GM19043 (cell line): ENCODE results near the gene FUT6.

Experiments
- ATAC-seq: cut with Tn5 transposase; IDR thresholded peaks from one replicate; pipeline ENCODE4 v1.9.1; 2021; ENCODE audit warnings: low read depth; ENCODE audit not compliant: unreplicated experiment

Gene FUT6

DNA sequence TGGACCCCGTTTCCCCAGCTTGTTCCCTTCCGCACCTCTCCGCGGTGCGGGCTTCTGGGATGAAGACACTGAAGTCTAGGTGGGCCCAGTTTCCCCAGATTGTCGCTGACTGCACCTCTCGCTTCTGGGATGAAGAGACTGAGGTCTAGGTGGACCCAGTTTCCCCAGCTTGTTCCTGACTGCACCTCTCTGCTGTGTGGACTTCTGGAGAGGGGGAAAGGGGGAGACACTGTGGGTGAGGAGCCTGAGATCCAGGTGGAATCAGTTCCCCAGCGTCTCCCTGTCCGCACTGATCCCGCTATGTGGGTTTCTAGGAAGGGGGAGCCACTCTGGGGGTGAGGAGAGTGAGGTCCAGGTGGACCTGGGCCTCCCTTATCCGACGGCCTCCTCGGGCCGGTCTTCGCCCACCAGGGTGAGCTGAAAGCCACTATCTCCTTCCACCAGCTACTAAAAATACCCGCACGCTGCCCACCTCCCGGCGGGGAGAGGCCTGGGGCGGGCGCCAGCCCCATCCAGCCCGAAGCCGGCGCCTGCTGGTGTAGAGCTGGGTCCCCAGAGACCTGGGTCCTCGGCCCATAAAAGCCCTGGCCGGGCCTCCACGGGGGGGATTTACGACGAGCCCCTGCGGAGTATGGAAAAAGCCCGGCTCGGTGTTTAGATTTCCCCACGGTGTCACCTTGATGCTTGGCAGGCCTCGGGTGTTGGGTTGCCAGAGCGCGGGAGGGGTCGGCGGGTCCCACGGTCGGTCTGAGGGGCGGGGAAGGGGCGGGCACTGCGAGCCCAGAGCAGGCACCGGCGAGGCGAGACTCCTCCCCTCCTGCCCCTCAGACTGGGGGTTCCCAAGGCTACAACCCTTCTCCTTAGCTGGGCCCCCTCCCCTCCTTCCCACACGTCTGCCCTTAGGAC is 10.6 kb downstream of the FUT6 start:
- ATAC-seq = no peak

- ATAC-seq = no peak
Observed at GRCh38 chr19:5827891-5828660, 11.4 kb downstream of the FUT6 start.

- ATAC-seq = no peak
Observed at GRCh38 chr19:5827342-5827890, 12.1 kb downstream of the FUT6 start.

- ATAC-seq = no peak
Observed at GRCh38 chr19:5826531-5827341, 12.8 kb downstream of the FUT6 start.

GRCh38 chr19:5825178-5825577 is 14.3 kb downstream of the FUT6 start:
- no peak for ATAC-seq

DNA sequence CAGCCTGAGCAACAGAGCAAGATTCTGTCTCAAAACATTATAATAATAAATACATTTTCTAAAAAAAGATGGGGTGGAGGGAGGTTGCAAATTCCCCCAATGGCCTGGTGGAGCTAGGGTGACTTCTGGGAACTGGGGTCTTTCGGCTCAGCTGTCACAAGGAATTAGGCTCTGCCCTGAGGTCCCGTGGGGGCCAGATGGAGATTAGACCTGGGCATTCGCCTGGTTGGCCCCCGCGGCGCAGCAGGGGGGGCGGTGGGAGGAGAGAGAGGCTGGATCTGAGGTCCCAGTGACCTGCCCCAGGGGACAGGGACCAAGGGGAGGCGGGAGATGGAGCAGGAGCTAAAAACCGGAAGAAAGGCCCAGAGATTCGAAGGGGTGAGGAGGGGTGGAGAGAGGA is 14.8 kb downstream of the FUT6 start:
- ATAC-seq = no peak

- no peak for ATAC-seq
Observed at GRCh38 chr19:5823579-5824281, 15.8 kb downstream of the FUT6 start.

DNA sequence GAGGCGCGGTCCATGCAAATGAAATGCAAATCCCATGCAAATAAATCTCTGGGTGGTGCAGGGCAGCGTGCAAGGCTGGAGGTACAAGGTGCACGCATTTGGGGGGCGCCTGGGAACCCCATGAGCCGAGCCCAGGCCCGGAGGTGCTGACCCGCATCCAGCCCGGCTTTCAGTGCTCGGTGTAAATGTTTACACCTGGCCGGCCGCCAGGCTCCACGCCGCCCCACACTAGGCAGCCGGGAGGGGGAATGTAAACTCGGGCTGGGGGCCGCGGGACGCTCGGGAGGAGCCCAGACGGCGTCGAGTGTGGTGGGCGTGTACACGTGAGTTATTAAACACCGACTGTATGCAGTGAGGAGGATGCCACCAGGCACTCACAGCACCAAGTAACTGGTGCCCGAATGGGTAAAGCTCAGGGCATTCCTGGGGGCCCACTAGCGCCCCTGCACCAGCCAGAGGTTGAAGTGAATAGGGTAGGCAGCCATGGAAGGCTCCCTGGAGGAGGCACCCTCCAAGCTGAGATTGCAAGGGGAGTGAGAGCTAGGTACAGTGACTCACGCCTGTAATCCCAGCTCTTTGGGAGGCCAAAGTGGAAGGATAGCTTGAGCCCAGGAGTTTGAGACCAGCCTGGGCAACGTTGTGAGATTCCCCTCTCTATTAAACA is 17.2 kb downstream of the FUT6 start:
- ATAC-seq = no peak

GRCh38 chr19:5821521-5822180 is 17.9 kb downstream of the FUT6 start:
- ATAC-seq = no peak

GRCh38 chr19:5820785-5821184 is 18.7 kb downstream of the FUT6 start:
- ATAC-seq = no peak

- no peak for ATAC-seq
Observed at GRCh38 chr19:5818594-5818993, 20.9 kb downstream of the FUT6 start.

DNA sequence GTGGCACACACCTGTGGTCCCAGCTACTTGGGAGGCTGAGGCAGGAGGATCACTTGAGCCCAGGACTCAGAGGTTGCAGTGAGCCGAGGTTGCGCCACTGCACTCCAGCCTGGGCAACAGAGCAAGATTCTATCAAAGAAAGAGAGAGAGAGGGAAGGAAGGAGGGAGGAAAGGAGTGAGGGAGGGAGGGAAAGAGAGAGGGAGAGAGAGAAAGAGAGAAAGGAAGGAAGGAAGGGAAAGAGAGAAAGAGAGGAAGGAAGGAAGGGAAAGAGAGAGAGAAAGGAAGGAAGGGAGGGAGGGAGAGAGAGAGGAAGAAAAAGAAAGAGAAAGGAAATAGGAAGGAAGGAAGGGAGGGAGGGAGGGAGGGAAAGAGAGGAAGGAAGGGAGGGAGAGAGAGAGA is 22.3 kb downstream of the FUT6 start:
- ATAC-seq = no peak

DNA sequence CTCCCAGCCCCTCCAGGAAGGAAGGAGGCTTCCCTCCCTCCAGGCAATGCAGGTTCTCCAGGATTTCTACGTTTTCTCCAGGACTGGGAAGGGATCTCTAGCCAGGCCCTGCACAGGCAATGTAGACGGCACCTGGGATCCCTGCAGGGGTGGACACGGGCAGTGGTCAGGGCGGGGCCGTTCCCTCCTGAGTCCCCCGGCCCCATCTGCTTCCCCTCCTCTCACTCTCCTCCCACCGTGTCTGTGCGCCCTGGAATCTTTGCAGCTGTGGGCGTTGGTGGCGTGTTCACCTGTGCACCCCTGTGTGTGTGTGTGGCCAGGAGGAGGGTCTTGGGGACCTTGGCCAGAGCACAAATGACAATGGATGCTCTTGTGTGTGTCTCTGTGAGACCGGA is 24.7 kb downstream of the FUT6 start:
- ATAC-seq = no peak

GRCh38 chr19:5814123-5814851 is 25.2 kb downstream of the FUT6 start:
- ATAC-seq = no peak

DNA sequence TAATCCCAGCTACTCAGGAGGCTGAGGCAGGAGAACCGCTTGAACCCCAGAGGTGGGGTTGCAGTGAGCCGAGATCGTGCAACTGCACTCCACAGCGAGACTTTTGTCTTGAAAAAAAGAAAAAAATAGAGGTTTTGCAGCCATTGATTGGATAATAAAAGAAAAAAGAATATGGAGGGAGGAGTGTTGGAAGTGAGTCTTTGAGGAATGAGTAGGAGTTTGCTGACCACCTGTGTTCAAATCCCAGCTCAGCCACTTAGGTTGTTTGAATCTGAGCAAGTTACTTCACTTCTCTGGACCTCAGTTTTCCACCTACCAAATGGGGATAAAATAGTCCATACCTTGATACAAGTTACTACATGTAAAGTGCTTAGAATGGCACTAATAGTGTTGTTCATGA is 28.4 kb downstream of the FUT6 start:
- ATAC-seq = no peak

- ATAC-seq = no peak
Observed at GRCh38 chr19:5809469-5809868, 30.0 kb downstream of the FUT6 start.

DNA sequence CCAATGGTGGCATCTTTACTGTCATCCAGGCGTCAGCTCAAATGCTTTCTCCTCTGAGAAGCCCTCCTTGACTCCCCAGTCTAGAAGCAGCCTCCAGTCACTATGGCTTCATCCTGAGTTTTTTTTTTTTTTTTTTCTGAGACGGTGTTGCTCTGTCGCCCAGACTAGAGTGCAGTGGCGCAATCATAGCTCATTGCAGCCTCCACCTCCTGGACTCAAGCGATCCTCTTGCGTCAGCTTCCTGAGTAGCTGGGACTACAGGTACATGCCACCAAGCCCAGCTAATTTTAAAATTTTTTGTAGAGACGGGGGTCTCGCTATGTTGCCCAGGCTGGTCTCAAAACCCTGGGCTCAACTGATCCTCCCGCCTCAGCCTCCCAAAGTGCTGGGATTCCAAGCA is 30.4 kb downstream of the FUT6 start:
- no peak for ATAC-seq

DNA sequence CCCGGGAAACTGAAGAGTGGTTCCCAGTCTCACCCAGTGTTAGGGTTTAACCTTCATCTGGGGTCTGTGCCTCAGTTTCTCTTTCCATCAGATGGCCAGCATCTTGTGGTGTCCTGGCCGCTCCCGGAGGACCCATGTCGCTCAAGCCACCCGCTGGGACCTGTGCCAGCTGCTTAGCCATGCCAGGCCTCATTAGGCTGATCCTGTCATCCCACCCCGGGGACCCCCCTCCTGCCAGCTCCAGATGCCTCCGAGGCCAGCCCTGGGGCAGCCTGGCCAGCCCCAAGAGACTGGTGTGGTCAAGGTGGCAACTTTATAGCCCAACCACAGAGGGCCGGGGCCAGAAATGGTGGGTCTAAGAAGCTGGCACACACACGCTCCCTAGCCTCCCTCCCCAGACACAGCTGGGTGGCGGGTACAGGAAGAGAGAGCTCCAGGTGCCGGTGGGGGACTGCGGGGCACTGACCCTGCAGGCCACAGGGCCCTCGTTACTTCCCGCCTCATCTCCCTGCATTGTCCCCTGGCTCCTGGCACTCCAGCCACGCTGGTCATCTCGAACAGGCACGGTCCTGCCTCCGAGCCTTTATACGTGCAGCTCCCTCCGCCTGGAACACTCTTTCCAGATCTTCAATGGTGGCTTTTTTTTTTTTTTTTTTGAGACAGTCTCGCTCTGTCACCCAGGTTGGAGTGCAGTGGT is 31.2 kb downstream of the FUT6 start:
- no peak for ATAC-seq
